Measurements from ENCODE around the gene LYSMD2.
"Not testable (repeated sequence)": the region's sequence is repeated elsewhere in the genome, so short reads cannot be mapped to it uniquely, and the experiment has no call there.

The LYSMD2 gene, protein sequence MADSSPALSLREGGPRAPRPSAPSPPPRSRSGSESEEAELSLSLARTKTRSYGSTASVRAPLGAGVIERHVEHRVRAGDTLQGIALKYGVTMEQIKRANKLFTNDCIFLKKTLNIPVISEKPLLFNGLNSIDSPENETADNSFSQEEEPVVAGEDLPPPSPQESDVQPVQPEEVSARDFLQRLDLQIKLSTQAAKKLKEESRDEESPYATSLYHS

DNA sequence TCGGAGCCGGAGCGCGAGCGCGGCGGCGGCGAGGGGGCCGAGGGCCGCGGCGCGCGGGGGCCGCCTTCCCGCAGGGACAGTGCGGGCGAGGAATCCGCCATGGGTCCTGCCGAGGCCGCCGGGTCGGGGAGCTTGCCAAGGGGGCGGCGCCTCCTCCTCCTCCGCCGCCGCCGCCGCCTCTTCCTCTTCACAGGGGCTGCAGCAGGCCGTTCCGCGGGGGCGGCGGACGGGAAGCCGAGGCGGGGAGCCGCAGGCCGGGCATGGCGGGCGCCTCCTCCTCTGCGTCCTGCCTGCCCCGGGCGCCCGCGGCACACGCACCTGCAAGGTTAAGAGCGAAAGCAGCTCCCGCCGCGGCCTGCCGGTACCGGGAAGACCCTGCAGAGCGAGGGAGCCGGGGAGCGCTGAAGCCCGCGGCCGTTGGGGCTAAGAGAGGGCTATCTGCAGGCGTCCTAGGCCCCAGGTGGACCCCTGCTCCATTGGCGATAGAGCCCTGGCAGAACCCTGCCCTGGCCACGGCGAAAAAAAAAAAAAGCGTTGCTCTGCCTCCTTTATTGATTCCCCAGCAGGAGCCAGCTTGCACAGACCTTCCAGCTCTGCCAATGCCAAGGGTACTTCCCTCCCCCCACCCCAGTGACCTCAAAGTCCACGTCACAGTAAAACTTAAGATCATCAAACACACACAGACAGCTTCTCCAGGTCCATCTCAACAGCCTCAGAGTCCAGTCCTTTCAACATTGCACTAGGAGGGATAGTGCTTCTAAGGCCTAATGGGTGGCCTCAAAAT, at the start of gene LYSMD2:
LYSMD2 (minus strand) TSS at position 134 of the 784 bp plus-strand sequence; CDS start at position 101, 33 bp downstream.
- DNase-seq, result no peak

DNA sequence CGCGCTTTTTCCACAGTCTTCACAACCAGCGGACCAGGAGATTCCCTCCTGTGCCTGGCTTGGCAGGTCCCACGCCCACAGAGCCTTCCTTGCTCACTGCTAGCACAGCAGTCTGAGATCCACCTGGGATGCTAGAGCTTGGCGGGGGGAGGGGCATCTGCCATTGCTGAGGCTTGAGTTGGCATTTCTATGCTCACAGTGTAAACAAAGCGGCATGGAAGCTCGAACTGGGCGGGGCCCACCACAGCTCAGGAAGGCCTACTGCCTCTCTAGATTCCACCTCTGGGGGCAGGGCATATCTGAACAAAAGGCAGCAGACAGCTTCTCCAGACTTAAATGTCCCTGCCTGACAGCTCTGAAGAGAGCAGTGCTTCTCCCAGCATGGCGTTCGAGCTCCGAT, 49.7 kb upstream of the LYSMD2 start:
- not testable (repeated sequence) for DNase-seq

DNA sequence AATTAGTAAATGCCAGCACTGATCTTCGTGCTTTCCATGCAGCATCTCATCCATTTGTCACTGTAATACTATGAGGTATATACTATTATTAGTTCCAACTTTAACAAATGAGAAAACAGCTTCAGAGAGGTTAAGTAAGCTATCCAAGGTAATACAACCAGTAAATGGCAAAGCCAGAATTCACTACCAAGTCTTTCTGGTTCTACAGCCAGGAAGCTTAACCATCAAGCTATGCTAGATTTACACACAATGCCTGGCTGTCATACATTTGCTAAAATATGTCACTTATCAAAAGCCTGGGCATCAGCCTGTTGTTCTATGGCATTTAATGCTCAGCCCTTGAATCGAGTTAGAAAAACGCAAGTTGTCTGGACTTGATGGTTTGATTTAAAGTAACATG, 46.5 kb upstream of the LYSMD2 start:
- no peak for DNase-seq

DNA sequence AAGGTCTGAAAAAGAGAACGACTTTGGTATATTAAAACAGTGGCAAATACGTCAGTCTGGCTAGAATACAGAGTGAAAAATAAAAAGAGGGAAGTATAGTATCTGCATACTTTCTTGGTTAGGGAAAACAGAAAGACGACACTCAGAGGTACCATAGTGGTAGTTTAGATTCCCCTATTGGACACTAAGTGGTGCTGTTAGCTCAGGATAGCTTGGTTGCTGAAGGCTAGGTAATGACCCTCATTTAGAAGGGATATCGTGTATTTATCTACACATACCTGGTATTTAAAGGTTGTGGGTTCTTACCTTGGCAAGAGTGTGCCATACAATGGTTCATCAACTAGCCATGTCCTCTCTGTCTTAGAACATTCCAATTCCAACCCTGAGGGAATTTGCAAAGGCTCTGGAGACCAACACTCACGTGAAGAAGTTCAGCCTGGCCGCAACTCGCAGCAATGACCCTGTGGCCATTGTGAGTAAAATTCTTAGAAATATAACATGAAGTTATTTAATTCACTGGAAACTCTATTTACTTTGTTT, 45.0 kb upstream of the LYSMD2 start:
- no peak for DNase-seq

DNA sequence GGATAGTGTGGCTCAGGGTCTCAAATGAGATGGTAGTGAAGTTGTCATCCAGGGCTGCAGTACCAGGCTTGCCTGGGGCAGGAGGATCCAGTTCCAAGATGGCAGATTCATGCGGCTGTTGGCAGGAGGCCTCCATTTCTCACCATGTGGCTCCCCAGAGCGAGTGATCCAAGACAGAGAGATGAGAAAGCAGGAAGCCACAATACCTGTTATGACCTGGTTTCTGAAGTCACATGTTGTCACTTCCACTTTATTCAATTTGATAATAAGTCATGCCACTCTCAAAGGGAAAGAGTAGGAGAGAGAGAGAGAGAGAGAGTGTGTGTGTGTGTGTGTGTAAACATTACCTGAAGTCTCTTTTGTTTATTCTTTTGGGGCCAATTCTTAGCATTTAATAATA, 44.1 kb upstream of the LYSMD2 start:
- no peak for DNase-seq

DNA sequence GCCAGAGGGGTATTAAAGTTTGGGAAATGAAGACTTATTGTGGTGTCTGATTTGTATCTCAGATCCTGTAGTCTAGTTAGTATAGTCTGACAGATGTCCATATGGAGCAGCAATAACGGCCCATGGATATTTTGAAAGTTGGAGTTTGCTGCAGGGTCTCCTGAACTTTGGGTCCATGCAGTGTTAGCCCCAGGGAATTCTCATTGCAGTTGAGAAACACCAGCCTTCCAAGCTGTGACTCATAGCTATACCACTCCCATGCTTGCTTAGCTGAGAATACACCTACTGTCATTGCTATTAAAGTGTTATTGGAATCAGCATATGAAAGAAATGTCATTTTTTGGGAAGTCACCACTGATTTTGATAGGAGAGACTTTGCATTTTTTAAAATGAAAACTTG, 43.2 kb upstream of the LYSMD2 start:
- no peak for DNase-seq

DNA sequence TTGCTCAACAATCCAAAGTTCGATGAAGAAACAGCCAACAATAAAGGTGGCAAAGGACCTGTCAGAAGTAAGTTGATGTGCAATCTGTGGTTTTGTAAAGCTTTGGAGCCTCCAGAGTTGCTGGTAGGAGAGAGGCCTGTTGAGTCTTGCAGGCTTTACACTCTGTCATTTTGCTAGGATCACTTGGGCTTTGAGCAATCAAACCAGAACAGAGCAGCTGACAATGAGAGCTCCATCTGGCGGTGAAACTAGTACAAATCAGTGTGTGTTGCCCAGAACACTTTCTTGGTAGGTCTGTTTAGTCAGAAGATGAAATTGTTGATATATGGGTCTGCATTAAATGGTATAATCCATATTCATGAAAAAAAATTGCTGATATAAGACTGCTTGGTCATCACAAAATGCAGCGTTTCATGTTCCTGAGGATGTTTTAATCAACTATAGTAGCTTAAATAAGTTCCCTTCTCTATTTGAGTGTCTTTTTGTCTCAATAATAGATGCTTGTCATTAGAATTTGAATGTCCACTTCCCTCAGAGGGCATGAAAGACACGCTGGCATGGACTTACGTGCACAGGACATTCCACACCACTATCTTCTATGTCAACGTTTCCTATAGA, 39.6 kb upstream of the LYSMD2 start:
- DNase-seq, result peak in 1 of 2 experiments; percentile 12

DNA sequence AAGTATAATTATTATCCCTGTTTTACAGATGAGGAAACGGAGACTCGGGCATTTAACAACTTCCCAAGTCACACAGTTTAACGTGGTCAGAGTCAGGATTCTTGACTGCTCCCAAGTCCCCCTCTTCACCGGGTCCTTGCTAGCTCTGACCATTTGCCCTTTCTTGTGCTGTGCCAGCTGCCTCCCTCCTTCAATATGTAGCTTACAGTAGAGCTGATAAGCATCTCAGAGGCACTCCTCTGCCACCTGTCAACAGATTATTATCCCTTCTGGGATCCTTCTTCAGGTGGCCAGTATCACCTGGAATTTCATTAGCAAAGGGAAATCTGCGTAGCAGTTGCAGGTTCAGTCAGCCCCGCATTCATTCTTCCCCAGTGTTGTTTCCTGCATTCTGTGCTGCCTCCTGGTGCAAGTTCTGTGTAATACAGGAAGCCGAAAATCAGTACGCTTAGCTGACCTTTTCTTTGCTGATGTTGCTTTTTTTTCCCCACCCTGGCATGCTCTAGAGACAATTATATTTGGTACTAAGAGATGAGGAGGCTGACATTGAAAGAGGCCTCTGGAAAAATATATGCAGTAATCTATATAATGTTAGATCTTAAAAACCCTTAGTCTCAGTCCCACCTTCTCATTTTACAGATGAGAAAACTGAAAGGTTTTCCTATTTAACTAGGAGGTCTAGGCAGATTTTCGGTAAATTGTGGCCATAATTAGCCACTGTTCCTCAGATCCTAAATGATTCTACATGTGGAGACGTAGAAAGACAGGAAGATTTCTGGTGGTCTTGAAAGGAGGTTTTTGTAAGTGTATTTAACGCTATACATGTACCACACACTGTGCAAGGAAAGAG, 38.7 kb upstream of the LYSMD2 start:
- no peak for DNase-seq

DNA sequence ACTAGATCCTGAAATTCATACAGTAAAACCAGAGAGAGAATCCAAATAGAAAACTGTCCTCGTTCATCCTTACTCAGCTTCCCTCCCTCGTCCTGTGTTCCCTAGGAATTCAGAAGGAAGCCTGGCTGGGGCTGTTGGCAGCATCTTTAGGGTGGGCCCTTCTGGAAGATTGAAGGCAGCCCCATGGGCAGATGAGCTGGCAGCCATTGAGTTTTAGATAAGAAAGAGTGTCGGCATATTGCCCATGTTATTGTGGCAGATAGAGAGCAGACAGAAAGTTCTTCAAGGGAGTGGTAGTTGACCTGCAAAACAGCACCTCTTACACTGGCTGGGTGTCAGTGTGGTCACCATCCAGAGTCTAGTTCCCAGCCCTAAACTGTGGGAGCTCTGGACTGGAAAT, 37.5 kb upstream of the LYSMD2 start:
- DNase-seq, result no peak

DNA sequence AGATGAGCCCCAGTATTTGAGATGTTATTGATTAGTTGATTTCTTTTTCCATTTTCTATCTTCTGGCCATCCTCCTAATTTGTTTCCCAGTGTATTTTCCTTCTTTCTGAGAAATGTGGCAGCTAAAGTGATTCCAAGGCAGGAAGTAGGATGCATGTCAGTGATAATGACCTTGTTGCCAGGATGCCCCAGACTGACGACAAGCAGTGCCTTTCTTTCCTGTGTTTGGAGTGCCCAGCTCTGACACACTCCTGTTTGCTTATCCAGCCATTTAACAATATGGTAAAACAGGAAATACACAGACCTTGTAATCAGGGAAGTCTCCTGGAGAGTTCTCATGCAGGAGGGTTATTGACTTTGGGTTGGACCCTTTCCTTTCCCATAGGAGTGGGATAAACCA, 34.3 kb upstream of the LYSMD2 start:
- no peak for DNase-seq

DNA sequence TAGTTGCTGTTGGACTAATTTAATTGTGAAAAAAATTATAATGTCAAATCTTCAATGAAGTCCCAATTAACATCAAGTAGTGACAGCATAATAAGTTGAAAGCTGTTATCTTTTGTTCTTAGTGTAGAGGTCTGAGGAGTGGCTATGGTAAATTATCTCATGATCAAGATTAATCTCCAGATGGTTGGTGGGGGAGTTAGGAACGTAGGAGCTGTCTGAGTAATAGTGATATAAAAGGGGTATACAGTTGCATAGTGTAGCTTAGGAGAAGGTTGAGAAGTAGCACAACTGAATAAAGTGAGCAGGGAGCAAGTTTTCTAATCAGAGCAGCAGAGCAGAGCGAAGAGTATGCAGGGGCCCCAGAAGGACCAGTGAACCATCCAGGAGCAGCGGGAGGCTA, 33.4 kb upstream of the LYSMD2 start:
- no peak for DNase-seq

DNA sequence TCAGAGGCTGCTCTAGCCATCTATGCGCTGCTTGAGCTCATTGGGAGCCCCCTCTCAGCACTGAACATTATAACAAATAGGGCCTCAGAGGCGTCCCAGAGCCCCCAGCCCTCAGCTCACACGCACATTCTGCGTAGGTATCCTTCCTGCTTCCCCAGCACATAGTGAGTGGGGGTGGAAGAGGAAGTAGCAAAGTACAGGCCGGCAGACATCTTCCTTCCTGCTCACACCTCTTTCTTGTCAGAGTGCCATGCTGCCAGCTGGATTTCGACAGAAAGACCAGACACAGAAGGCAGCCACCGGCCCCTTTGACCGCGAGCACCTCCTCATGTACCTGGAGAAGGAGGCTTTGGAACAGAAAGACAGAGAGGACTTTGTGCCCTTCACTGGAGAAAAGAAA, 30.6 kb upstream of the LYSMD2 start:
- DNase-seq, result no peak

DNA sequence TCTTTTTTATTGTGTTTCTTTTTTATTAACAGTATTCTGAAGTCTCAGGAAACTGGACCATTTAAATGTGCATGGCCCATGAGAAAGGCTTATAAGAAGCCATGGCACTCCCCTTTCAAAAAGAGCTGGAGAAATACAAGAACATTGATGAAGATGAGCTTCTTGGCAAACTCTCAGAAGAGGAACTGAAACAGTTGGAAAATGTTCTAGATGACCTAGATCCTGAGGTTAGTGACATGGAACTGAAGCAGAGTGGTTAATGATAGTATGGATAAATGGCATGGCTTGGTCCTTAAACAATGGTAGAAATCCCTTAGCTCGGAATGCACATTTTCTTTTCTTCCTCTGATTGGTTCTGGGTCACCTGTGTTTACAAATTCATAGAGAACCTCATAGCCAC, 28.9 kb upstream of the LYSMD2 start:
- DNase-seq, result no peak

DNA sequence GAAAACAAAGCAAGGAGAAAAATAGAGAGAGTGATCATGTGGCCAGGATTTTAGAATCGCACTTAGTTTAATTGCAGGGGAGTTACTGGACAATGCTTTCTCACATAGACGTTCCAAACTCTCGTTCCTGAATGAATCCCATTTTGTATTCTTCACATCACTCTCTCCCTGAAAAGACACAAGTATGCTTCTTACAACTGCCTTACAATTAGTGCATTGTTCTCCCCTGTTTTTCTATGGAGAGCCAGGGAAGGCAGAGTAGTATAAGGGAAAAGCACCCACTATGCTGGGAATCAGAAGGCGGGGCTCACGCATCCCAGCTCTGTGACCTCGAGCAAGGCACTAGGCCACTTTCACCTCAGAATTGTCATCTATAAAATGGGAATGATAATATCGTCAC, 28.3 kb upstream of the LYSMD2 start:
- DNase-seq, result no peak

DNA sequence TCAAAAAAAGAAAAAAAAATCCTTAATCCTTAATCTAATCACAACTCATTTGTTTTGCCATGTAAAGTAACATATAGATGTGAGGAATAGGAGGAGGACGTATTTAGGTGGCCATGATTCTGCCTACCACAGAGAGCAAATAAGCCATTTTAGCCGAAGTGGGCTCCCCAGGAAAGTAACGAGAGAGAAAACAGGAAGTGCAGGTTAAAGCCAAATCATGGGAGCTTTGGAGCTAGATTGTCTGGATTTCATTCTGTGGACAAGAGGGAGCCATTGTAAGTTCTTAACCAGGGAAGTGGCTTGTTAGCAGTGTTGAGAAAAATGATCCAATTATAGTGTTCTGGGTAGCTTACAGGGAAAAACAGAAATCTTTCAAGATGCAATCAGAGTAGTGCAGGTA, 23.4 kb upstream of the LYSMD2 start:
- no peak for DNase-seq

DNA sequence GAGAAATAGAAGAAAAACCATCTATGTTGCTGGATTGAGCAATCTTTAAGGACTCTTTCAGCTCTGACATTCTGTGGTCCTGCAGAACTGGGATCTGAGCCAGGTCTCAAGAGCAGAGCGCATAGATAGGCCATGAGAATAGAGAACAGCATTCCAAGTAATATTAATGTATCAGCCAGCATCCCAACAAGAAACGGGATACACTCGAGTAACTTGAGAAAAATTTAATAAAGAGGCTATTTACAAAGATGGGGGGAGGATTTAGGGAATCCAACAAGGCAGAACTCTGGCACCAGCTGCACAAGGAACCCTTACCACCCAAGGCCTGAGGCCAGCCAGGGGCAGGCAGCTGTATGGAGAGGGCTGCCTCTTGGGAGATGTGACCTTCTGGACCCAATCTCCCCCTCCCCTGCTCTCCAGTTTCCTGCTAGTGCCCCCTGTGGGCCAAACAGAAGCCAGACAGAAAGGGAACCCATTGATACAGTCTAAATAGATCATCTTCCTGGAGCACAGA, 22.2 kb upstream of the LYSMD2 start:
- DNase-seq, result no peak

DNA sequence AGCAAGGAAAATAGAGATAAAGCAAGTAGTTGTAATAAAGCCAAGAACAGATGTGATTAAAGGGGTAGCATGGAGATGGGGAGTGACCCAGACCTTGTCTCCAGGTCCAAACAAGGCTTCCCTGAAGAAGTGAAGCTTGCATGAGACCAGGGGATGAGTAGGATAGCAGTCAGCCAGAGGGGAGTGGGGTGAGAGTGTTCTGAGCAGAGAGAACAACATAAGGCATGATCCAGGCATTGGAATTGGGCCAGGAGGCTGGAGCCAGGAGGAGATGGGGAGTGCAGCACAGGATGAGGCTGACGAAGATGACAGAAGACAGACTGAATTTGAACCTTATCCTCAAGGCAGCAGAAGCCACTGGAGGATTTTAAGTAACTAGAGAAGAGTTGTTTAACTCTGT, 21.2 kb upstream of the LYSMD2 start:
- no peak for DNase-seq

DNA sequence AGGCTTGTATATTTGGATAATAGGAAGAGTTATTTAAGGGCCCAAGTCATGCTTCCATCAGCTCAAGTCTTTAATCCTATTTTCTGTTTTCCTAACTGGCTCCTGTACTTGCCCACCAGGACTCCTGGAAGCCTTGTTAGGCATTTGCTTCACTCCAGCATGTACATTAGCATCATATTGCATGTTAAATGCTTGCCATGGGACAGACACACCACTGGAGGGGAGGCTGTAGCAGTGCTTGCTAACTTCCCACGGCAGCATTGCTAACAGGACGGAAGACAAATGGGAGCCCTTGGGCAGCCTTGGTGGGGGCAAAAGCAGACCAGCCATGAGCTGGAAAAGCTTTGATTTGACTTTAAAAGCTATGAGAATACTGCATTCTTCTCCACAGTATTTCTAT, 20.0 kb upstream of the LYSMD2 start:
- no peak for DNase-seq

DNA sequence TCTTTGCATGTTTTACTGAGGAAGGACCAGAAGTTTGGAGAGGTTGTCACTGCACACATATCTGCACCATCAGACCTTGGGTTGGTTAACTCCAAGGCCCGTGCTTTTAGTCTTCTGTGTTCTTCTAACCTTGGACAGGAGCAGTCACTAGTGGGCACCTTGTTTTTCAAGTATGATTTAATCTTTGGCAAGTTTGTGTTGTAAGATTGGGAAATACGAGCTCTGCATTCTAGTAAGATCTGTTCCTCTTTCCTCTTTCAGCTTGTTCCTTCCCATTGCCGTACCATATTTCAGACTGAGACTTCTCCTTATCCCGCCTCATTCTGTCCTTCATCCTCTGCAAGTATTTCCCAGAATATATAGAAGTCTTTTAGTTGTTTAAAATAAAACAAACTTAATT, 19.0 kb upstream of the LYSMD2 start:
- DNase-seq, result no peak

DNA sequence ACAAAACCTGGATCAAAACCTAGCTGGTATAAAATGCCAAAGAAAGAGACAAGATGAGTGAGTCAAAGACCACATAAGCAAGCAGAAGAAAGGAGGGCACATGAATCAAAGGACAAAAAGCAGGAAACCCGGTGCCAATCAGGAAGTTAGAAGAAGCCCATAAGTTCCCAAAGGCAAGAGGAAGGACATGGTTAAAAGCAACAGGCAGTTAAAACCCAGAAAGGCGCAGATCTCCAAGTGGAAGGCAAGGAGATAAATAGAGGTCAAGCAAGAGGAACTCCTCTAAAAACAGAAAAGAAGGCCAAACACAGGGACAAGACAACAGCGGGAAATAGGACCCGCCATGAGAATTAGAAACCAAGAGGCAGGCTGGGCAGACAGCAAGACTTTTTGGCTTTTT, 18.3 kb upstream of the LYSMD2 start:
- DNase-seq, result no peak

DNA sequence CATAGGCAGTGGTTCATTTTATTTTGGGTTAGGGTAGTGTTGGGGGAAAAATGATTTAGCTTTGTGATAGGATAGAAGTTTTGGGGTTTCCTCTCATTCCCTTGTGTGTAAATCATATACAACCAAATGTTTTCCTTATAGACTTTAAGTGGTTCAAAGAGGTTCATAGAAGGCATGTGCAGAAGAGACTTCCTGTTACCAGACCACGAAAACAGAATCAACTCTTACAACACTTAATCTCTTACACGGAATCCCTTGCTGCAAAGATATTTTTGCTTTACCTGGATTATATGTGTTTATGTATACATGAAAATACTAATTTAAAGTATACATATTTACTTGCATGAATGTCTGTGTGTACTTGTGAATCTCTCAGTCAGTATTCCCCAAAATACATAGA, 16.8 kb upstream of the LYSMD2 start:
- no peak for DNase-seq

DNA sequence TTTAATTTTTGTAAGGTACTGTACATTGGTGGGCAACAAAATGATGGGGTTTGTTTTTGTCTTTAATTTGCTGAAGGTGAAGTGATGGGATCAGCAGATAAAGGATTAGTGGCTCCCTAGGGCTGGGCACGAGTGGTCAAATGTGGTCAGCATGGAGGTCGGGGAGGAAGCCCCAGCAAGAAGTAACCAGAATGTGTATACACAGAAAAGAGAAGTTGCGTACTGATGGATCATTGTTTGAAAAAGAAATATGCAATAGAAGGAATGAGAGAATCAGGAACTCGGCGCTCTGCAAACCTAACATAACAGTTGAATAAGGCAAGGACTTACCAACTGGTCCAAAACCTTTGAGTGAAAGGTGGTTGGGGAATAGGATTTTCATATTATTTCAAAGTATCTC, 15.4 kb upstream of the LYSMD2 start:
- no peak for DNase-seq
